K562 (cell line): ENCODE measurements around the gene ZBTB26. TPM values are rescaled to one million over a fixed set of nuclear protein-coding genes. Genes with fewer than 3 reads are reported as not detected.
A peak's percentile ranks its signal among the peaks of the same experiment; 100 is the strongest.

Experiments
- ATF7 ChIP-seq: fragments of 450-650 bp; IDR thresholded peaks from 2 replicates; pipeline ENCODE4 v1.7.1; 2014; ENCODE audit warnings: mild to moderate bottlenecking, moderate library complexity
- BRCA1 ChIP-seq, 2 experiments: fragments of 450-650 bp in 1 of 2; sonication (generic) in 1 of 2; formaldehyde crosslinking in 1 of 2; IDR thresholded peaks; 2 replicates each; pipeline versions ENCODE4 v1.5.0 to v1.6.1; 2017 to 2020; ENCODE audit warnings: mild to moderate bottlenecking in 1 of 2, missing genetic modification reagents in 1 of 2
- BRF2 ChIP-seq: IDR thresholded peaks from 3 replicates; pipeline ENCODE4 v1.6.1; 2011; ENCODE audit warnings: borderline replicate concordance, mild to moderate bottlenecking; ENCODE audit not compliant: insufficient read length, insufficient read depth
- CBFB ChIP-seq: sonication (generic); formaldehyde crosslinking; IDR thresholded peaks from 2 replicates; pipeline ENCODE4 v1.4.0; 2020; ENCODE audit warnings: mild to moderate bottlenecking, missing genetic modification reagents
- CHD4 ChIP-seq: fragments of 200-600 bp; sonication (generic); IDR thresholded peaks from 3 replicates; pipeline ENCODE4 v1.6.1; 2012; ENCODE audit warnings: low read depth, mild to moderate bottlenecking, mixed read lengths, low read length, inconsistent platforms; ENCODE audit not compliant: insufficient read depth, insufficient replicate concordance, poor library complexity, severe bottlenecking
- CUX1 ChIP-seq: fragments of 200-800 bp; sonication (Bioruptor generic); IDR thresholded peaks from 2 replicates; pipeline ENCODE4 v1.6.1; 2016; ENCODE audit warnings: missing genetic modification characterization, missing compliant biosample characterization
- E2F8 ChIP-seq: fragments of 450-650 bp; IDR thresholded peaks from 2 replicates; pipeline ENCODE4 v1.7.1; 2018; ENCODE audit warnings: mild to moderate bottlenecking, low read depth; ENCODE audit not compliant: partially characterized antibody
- EHMT2 ChIP-seq: fragments of 450-650 bp; IDR thresholded peaks from 2 replicates; pipeline ENCODE4 v1.6.1; 2018; ENCODE audit warnings: antibody characterized with exemption
- MIER1 ChIP-seq: fragments of 450-650 bp; IDR thresholded peaks from 2 replicates; pipeline ENCODE4 v1.6.1; 2016; ENCODE audit warnings: antibody characterized with exemption, mild to moderate bottlenecking, low read depth
- SMARCA4 ChIP-seq: fragments of 450-650 bp; IDR thresholded peaks from 2 replicates; pipeline ENCODE4 v1.6.1; 2016
- SMARCB1 ChIP-seq: IDR thresholded peaks from 2 replicates; pipeline ENCODE4 v1.6.1; 2011; ENCODE audit warnings: improper control_type of control experiment, low read depth; ENCODE audit not compliant: insufficient read length
- TFAM ChIP-seq: fragments of 250-450 bp; sonication (Bioruptor Pico); conservative IDR thresholded peaks from 2 replicates; pipeline ENCODE4 v1.5.0; 2021; ENCODE audit warnings: mild to moderate bottlenecking, moderate library complexity
- ZBTB11 ChIP-seq, 3 experiments: fragments of 200-800 bp in 1 of 3; fragments of 250-450 bp in 1 of 3; fragments of 450-650 bp in 1 of 3; sonication (Bioruptor Pico) in 1 of 3; sonication (Bioruptor generic) in 1 of 3; formaldehyde crosslinking in 1 of 3; IDR thresholded peaks; 2 replicates each; pipeline versions ENCODE4 v1.6.1 to v1.8.0; 2016 to 2022; ENCODE audit warnings: mild to moderate bottlenecking in 2 of 3, missing genetic modification characterization in 2 of 3, missing compliant biosample characterization in 1 of 3, moderate library complexity in 1 of 3
- polyA plus RNA-seq, 8 experiments: library from polyadenylated mRNA; depleted of rRNA in 4 of 8; stranded (reverse) in 5 of 8; unstranded in 3 of 8; fragments of >200 nt; fragmentation: Nextera tagmentation in 2 of 8; fragmentation: Illumina TruSeq in 1 of 8; extraction: Ambion mirVana in 2 of 8; extraction: Trizol in 1 of 8; gene quantifications; 2 replicates each; pipeline versions ENCODE4 v1.2.1 to v1.2.3, GENCODE V29; 2011 to 2014; ENCODE audit warnings: inconsistent platforms in 1 of 8, missing spikeins in 1 of 8
- total RNA-seq, 7 experiments: library from RNA; depleted of rRNA in 6 of 7; stranded (reverse); fragments of >200 nt in 6 of 7; fragmentation: Illumina TruSeq in 2 of 7; extraction: Trizol in 2 of 7; gene quantifications; 2 replicates each; pipeline versions ENCODE4 v1.2.1 to v1.2.3, GENCODE V29; 2011 to 2021; ENCODE audit warnings: low replicate concordance in 1 of 7

Gene ZBTB26
- total and polyA plus RNA-seq, 9 of the 15 experiments (the other 6 are each of a cell fraction or from before 2014, with no cell fraction given) = 2.4 to 20.7 (median 5.0) TPM

- TF ChIP-seq CUX1 (CRISPR knock-in tag) = no peak
- no peak for TF ChIP-seq TFAM (CRISPR knock-in tag)
- TF ChIP-seq SMARCA4 = 0 out of 2 replicates have a peak, but pooled peaks have one; percentile 17
- TF ChIP-seq ATF7 = no peak
- TF ChIP-seq CBFB = no peak
- peak; percentile 91 for TF ChIP-seq EHMT2
- TF ChIP-seq SMARCB1 = peak; percentile 6
- no peak for TF ChIP-seq BRCA1 (IDR thresholded peaks at IDR 0.05)
- TF ChIP-seq BRCA1 (CRISPR knock-in tag; IDR thresholded peaks at IDR 0.05) = no peak
- peak; percentile 79; the same call in 1 of the 2 replicates for TF ChIP-seq MIER1
- no peak for TF ChIP-seq BRF2
- no peak for TF ChIP-seq CHD4
- TF ChIP-seq E2F8 = no peak
- TF ChIP-seq ZBTB11 (CRISPR knock-in tag; IDR thresholded peaks at IDR 0.05) = no peak
Observed at GRCh38 chr9:122941582-122942234, 10.4 kb upstream of the ZBTB26 start (continued).
